GM18873 (cell line): ENCODE results near the gene PCSK5.
"Not testable (repeated sequence)": the region's sequence is repeated elsewhere in the genome, so short reads cannot be mapped to it uniquely, and the experiment has no call there.

ENCODE experiments used
- ATAC-seq: cut with Tn5 transposase; IDR thresholded peaks from one replicate; pipeline ENCODE4 v1.9.1; 2021; ENCODE audit warnings: mild to moderate bottlenecking, moderate library complexity, moderate number of reproducible peaks; ENCODE audit not compliant: unreplicated experiment, low FRiP score

Gene PCSK5

DNA sequence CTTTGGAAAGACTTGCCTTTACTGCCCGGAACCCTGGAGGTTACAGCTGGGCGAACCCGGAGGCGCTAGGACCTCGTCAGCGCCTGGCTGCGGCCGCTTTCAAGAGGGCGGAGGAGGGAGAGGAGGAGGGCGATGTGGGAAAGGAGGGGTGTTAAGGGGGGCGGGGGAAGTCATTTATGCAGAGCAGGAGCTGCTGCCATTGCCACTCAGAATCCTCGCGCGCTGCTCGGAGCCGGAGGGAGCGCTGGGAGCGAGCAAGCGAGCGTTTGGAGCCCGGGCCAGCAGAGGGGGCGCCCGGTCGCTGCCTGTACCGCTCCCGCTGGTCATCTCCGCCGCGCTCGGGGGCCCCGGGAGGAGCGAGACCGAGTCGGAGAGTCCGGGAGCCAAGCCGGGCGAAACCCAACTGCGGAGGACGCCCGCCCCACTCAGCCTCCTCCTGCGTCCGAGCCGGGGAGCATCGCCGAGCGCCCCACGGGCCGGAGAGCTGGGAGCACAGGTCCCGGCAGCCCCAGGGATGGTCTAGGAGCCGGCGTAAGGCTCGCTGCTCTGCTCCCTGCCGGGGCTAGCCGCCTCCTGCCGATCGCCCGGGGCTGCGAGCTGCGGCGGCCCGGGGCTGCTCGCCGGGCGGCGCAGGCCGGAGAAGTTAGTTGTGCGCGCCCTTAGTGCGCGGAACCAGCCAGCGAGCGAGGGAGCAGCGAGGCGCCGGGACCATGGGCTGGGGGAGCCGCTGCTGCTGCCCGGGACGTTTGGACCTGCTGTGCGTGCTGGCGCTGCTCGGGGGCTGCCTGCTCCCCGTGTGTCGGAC, at the start of gene PCSK5:
Gene PCSK5, plus strand, starts transcription at position 202 of the 805 bp plus-strand sequence. Its CDS starts 509 bp downstream, at position 711.
- no peak for ATAC-seq

DNA sequence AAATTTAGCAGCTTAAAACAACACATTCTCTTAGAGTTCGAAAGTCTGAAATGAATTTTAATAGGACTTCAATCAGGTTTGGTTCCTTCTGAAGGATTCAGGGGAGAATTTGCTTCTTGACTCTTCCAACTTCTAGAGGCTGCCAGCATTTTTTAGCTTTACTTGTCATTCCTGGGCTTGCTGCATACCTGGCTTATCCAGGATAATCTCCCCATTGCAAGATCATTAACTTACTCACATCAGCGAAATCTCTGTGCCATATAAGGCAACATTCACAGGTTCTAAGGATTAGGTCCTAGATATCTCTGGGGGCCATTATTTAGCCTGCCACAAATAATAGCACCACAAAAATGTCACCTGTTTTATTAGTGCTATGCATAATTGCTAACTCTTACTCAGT, 46.2 kb upstream of the PCSK5 start:
- ATAC-seq, result no peak

- no peak for ATAC-seq
Observed at GRCh38 chr9:75845806-75846205, 44.7 kb upstream of the PCSK5 start.

DNA sequence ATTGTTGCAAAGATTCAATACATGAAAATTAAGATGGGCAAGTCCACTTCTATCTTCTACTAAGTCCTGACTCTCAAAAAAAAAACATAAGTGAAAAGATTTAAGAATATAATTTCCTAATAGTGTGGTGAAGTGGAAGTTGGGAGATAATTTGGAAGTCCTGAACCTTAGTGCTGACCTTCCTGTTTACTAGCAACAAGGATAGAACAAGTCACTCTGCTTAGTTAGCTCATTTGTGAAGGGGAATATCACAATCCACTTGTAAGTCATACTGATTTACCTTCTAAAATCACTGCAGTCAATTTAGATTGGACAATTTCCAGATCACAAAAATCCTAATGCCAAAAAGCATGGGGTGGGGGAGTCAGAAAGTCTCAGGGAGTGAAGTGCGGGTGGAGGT, 43.4 kb upstream of the PCSK5 start:
- ATAC-seq, result no peak

DNA sequence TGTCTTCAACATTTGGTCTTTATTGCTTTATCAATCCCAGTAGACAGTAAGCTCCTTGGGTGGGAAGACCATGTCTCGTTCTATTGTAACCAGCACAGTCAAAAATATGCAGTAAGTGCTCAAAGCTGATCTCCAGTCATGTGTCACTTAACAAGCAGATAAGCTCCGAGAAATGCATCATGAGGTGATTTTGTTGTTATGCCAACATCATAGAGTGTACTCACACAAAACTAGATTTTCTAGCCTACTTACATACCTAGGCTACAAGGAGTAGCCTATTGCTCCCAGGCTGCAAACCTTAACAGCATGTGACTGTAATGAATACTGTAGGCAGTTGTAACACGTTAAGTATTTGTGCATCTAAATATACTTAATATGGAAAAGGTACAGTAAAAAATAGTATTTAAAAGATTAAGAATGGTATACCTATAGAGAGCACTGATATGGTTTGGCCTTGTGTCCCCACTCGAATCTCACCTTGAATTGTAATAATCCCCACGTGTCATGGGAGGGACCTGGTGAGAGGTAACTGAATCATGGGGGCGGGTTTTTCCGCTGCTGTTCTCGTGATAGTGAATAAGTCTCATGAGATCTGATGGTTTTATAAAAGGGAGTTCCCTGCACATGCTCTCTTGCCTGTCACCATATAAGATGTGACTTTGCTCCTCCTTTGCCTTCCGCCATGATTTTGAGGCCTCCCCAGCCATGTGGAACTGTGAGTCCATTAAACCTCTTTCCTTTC, 39.8 kb upstream of the PCSK5 start:
- ATAC-seq, result no peak

DNA sequence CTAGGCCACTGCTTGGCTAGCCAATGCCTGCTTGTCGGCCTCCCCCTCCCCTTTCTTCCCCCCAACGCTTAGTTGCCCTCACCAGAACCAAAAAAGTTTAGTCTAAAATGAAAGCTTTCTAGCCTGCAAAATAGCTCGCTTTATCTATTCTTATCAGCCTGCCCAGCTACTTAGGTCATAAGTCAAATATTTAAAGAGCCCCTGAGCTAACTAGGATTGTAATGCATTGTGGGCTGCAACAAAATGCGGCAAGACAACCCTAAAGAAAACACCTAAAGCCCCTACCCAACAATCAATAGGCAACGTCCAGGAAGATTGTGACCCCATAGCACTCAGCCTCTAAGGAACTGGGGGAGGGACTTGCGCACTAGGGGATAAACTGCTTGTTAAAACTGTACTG, 38.6 kb upstream of the PCSK5 start:
- no peak for ATAC-seq

GRCh38 chr9:75852746-75853145, 37.7 kb upstream of the PCSK5 start:
- no peak for ATAC-seq

DNA sequence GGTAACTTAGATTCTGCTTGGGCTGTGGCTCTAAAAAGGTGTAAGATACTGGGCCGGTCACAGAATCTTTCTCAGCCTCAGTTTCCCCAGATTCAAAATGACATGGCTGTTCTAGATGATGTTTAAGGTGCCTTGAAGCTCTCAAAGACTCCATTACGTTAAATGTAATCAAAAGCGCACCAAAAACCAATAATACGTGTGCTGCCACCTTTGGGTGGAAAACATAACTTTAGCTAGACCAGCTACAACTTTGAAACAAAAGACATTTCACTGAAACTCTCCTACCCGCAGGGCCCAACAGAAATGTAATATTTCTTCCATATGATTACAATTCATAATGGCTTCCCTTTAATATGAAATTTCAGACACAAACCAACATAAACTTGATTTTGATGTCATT, 35.0 kb upstream of the PCSK5 start:
- ATAC-seq, result no peak

DNA sequence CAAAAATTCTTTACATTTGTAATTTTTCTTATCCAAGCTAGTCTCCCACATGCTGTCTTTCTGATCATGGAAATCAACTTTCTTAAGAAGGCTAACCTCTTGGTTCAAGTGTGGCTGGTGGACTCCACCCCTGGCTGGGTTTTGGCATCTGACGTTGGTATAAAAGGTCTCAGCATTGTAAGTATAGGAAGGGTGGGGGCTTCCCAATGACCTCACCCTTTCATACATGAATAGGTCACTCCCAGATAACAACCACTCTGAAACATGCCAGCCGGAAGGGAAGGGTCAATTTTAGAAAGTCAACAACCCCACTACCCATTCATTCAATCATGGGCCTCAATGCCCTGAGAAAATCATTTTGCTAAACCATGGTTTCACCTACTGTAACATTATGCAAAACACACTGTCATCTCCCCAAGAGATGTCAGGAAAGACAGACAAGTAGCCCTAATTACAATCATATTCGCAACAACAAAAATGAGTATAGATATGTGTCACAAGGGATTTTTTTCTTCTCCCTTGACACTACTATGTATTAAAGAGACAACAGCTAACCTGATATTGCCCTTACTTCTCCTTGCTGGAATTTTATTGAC, 31.9 kb upstream of the PCSK5 start:
- ATAC-seq, result no peak

DNA sequence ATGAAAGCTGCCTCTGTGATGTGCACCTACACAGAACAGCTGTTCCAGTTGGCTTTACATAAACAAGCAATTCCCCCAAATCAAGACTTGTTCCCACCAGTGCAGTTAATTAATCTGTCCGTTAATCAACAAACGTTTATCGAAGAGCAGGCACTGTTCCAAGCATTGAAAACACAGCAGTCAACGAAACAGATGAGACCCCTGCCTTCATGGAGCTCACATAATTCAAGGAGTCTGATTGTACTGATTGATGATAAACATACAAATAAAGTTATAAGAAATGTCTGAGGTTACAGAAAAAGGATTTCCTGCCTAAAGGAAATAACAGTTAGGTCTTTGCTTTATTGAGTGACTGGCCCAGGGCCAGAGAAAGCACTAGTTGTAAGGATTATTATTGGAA, 26.2 kb upstream of the PCSK5 start:
- ATAC-seq, result no peak

- ATAC-seq, result no peak
Observed at GRCh38 chr9:75866273-75866871, 24.1 kb upstream of the PCSK5 start.

- ATAC-seq, result not testable (repeated sequence)
Observed at GRCh38 chr9:75868526-75868925, 21.9 kb upstream of the PCSK5 start.

- ATAC-seq, result no peak
Observed at GRCh38 chr9:75869236-75869635, 21.2 kb upstream of the PCSK5 start.

- ATAC-seq, result no peak
Observed at GRCh38 chr9:75870450-75870849, 20.0 kb upstream of the PCSK5 start.

GRCh38 chr9:75871624-75872023, 18.8 kb upstream of the PCSK5 start:
- ATAC-seq, result no peak

GRCh38 chr9:75873712-75874111, 16.8 kb upstream of the PCSK5 start:
- ATAC-seq, result no peak

- ATAC-seq, result no peak
Observed at GRCh38 chr9:75876999-75877640, 13.4 kb upstream of the PCSK5 start.

DNA sequence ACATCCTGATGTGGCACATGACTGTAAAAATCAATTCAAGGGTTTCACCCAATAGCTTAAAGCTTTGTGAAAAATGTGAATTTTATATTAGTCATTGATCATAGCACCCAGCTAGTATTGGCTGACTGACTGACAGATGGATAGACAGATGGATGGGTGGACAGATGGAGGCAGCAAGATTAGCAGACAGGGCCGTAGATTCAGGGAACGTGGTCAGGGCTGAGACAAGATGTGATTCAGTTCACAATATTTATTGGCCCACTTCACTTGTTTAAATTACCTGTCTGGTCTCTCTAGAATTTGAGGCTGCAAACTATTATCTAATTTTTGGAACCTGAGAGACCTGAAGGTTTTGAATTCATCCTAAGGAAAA, 12.0 kb upstream of the PCSK5 start:
- ATAC-seq, result no peak

DNA sequence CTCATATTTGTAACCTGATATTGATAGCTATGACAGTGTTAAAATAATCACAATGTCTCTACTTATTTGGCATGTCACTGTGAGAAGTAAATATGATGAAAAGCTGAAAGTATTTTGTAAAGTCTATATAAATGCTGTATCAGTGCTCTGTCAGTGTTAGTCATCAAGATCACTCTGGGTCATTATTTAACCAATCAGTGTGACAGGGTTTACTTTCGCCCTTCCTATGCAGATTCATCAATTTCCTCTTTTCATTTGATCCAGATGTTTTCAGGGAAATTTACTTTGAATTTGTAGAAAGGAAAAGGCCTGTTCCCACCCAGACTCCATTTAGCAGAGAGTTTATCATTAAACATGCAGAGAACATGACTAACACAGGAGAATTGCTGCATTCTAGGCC, 9.9 kb upstream of the PCSK5 start:
- no peak for ATAC-seq

GRCh38 chr9:75881761-75882160, 8.7 kb upstream of the PCSK5 start:
- ATAC-seq, result no peak

DNA sequence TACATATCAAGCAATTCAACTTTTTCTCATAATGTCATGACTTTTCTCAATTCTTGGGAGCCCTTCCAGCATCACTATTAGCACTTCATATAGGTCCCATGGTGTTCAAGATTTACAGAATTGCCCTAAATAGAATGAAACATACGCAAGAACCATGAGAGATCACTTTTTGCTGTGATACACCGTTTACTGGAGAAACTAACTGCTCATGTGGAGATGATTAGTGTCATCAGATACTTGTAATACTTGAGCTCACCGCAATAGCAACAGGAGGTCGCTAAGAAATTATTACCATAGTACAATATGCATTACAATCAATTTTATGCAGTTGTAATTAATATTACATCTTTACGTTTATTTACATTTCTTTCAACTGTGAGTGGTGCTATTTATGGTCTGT, 4.8 kb upstream of the PCSK5 start:
- no peak for ATAC-seq
